ENCODE measurements around the gene SDSL.

DNA sequence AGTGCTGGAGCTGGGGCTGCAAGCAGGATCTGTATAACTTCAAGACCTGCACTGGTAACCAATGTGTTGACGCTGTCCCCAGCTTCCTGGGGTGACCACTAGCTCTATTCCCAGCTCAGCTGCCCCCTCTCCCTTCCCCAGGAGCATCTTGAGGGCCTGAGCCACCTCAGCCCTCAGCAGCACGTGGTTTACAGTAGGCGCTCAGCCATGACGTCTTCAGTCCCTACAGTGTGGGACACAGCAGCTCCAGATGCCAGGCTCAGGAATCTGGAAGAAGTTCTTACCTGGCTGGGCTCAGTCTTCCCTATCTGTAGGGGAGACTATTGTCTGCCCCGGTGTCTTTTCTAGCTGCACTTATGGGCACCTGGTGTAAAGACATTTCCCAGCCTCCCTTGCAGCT, 27.1 kb upstream of the SDSL start:
- TF ChIP-seq, protein P1, sequence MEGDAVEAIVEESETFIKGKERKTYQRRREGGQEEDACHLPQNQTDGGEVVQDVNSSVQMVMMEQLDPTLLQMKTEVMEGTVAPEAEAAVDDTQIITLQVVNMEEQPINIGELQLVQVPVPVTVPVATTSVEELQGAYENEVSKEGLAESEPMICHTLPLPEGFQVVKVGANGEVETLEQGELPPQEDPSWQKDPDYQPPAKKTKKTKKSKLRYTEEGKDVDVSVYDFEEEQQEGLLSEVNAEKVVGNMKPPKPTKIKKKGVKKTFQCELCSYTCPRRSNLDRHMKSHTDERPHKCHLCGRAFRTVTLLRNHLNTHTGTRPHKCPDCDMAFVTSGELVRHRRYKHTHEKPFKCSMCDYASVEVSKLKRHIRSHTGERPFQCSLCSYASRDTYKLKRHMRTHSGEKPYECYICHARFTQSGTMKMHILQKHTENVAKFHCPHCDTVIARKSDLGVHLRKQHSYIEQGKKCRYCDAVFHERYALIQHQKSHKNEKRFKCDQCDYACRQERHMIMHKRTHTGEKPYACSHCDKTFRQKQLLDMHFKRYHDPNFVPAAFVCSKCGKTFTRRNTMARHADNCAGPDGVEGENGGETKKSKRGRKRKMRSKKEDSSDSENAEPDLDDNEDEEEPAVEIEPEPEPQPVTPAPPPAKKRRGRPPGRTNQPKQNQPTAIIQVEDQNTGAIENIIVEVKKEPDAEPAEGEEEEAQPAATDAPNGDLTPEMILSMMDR (IDR thresholded peaks at IDR 0.05 in 2 of 3, conservative IDR thresholded peaks at IDR 0.05 in 1 of 3; ENCODE audit: control insufficient read depth in 2 of 3, extremely low read depth in 1 of 3, insufficient read depth in 1 of 3, low read depth in 3 of 3, low read length in 3 of 3): no peak
- TF ChIP-seq SMAD1 (IDR thresholded peaks at IDR 0.05; ENCODE audit: low read depth, partially characterized antibody) (no peak), POLR2AphosphoS5 (IDR thresholded peaks at IDR 0.05; ENCODE audit: low read length) (no peak), TAF1 (IDR thresholded peaks at IDR 0.05; ENCODE audit: borderline replicate concordance, low read depth, low read length) (no peak), POLR2A (IDR thresholded peaks at IDR 0.05; ENCODE audit: low read depth, low read length) (no peak), PAX5 (IDR thresholded peaks at IDR 0.05; ENCODE audit: borderline replicate concordance, low read depth, low read length) (no peak), HCFC1 (IDR thresholded peaks at IDR 0.05; ENCODE audit: low read length) (no peak), IKZF1 (conservative IDR thresholded peaks at IDR 0.05) (no peak), ZNF274 (IDR thresholded peaks at IDR 0.05; ENCODE audit: insufficient read depth, insufficient read length) (no peak)
- TF ChIP-seq, protein P2, sequence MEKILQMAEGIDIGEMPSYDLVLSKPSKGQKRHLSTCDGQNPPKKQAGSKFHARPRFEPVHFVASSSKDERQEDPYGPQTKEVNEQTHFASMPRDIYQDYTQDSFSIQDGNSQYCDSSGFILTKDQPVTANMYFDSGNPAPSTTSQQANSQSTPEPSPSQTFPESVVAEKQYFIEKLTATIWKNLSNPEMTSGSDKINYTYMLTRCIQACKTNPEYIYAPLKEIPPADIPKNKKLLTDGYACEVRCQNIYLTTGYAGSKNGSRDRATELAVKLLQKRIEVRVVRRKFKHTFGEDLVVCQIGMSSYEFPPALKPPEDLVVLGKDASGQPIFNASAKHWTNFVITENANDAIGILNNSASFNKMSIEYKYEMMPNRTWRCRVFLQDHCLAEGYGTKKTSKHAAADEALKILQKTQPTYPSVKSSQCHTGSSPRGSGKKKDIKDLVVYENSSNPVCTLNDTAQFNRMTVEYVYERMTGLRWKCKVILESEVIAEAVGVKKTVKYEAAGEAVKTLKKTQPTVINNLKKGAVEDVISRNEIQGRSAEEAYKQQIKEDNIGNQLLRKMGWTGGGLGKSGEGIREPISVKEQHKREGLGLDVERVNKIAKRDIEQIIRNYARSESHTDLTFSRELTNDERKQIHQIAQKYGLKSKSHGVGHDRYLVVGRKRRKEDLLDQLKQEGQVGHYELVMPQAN (conservative IDR thresholded peaks at IDR 0.05): no peak
